Vagina (tissue), 2 donors: ENCODE results near the gene ONECUT3. TPM values are rescaled to one million over a fixed set of nuclear protein-coding genes. Genes with fewer than 3 reads are reported as not detected.

Experiments used
- DNase-seq, 2 donors: peaks; one replicate each; pipeline ENCODE4 v3.0.0-alpha.2; 2017; ENCODE audit errors: extremely low spot score in 2 of 2
- H3K27ac ChIP-seq: fragments of 200-600 bp; sonication (generic); one replicate; pipeline ENCODE4 v1.5.1; 2019
- H3K27me3 ChIP-seq: fragments of 200-600 bp; sonication (generic); one replicate; pipeline ENCODE4 v1.5.1; 2019
- H3K36me3 ChIP-seq, 2 donors: fragments of 200-600 bp; sonication (generic); one replicate each; pipeline ENCODE4 v1.5.1; 2017 to 2019
- H3K4me1 ChIP-seq: fragments of 200-600 bp; sonication (generic); one replicate; pipeline ENCODE4 v1.5.1; 2019
- H3K4me3 ChIP-seq, 2 donors: fragments of 200-600 bp; sonication (generic); 1 replicate in 1 of 2; 2 replicates in 1 of 2; pipeline ENCODE4 v1.5.1; 2016 to 2019
- H3K9me3 ChIP-seq: fragments of 200-600 bp; sonication (generic); one replicate; pipeline ENCODE4 v1.5.1; 2019
- POLR2A ChIP-seq, 2 donors: fragments of 450-650 bp; IDR thresholded peaks; one replicate each; pipeline ENCODE4 v1.6.1; 2017; ENCODE audit warnings: antibody characterized with exemption in 2 of 2, mild to moderate bottlenecking in 2 of 2, moderate library complexity in 2 of 2
- POLR2AphosphoS5 ChIP-seq, 2 donors: sonication (generic); formaldehyde crosslinking; IDR thresholded peaks; one replicate each; pipeline ENCODE4 v1.9.0; 2017; ENCODE audit warnings: antibody characterized with exemption in 2 of 2, mild to moderate bottlenecking in 2 of 2, low read depth in 1 of 2; ENCODE audit not compliant: insufficient read depth in 1 of 2
- intact Hi-C: fragments of 100-400 bp; cut with DNase I; formaldehyde crosslinking; loops from one replicate; pipeline ENCODE4 v1.15.1; 2023
- total RNA-seq: library from RNA; depleted of rRNA; stranded (reverse); fragments of >200 nt; gene quantifications from one replicate; pipeline ENCODE4 v1.2.3, GENCODE V29; 2016
- TF ChIP-seq, protein P1 (sequence below), 3 experiments: fragments of 450-650 bp in 2 of 3; fragments of 200-600 bp in 1 of 3; sonication (generic) in 1 of 3; IDR thresholded peaks; one replicate each; pipeline ENCODE4 v1.5.1; 2017 to 2019; ENCODE audit warnings: antibody characterized with exemption in 3 of 3, mild to moderate bottlenecking in 2 of 3, moderate library complexity in 2 of 3

The ONECUT3 gene
- total RNA-seq, 1 donor from 2014 or later, result not detected

DNA sequence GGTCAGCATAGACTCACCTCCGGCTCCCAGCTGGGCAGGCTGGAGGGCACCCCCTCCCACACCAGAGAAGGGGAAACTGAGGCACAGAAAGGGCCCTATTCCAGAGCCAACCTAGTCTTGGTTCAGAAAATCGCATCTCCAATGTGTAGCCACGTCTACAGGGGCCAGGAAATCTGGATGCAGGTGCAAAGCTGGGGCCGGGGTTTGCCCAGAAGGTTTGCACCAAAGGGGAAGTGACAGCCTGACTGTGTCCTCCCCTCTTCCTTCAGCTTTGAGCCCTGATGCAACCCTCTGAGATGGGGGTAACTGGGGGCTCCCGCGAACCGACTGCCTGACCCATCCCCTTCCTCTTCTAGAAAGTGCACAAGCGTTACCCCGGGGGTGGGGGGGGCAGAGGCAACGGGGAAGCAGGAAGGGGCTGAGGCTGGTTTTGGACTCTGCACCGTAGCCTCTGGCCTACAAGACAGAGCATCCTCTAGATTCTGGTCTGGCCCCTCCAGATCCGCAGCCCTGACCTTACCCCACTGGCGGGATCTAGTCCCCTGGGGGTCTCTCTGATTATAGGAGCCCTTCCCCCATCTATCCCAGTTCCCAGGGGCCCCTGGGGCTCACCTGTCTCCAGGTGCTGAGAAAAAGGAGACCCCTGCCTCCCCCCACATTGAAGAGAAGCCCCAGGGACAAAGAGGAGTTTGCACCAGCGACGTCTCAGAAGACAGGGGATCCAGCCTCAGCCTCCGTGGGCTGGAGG is 1.1 kb upstream of the ONECUT3 start:
- intact Hi-C loops, result no loop called here
- Histone ChIP-seq H3K4me1 (peaks cover 41% of the 10 kb centered on the region), H3K27ac (no peak overlapping the region), H3K4me3 (no peak overlapping the region), H3K27me3 (peaks cover 45% of the 10 kb centered on the region), H3K36me3 (no peaks in the 10 kb centered on the region), H3K9me3 (no peaks in the 10 kb centered on the region)
- TF ChIP-seq POLR2A (IDR thresholded peaks at IDR 0.05) (no peak), POLR2AphosphoS5 (IDR thresholded peaks at IDR 0.05; ENCODE audit: insufficient read depth in 1 of 2, low read depth in 1 of 2) (no peak)
- TF ChIP-seq, protein P1, sequence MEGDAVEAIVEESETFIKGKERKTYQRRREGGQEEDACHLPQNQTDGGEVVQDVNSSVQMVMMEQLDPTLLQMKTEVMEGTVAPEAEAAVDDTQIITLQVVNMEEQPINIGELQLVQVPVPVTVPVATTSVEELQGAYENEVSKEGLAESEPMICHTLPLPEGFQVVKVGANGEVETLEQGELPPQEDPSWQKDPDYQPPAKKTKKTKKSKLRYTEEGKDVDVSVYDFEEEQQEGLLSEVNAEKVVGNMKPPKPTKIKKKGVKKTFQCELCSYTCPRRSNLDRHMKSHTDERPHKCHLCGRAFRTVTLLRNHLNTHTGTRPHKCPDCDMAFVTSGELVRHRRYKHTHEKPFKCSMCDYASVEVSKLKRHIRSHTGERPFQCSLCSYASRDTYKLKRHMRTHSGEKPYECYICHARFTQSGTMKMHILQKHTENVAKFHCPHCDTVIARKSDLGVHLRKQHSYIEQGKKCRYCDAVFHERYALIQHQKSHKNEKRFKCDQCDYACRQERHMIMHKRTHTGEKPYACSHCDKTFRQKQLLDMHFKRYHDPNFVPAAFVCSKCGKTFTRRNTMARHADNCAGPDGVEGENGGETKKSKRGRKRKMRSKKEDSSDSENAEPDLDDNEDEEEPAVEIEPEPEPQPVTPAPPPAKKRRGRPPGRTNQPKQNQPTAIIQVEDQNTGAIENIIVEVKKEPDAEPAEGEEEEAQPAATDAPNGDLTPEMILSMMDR (IDR thresholded peaks at IDR 0.05), result no peak
- DNase-seq, result no peak

DNA sequence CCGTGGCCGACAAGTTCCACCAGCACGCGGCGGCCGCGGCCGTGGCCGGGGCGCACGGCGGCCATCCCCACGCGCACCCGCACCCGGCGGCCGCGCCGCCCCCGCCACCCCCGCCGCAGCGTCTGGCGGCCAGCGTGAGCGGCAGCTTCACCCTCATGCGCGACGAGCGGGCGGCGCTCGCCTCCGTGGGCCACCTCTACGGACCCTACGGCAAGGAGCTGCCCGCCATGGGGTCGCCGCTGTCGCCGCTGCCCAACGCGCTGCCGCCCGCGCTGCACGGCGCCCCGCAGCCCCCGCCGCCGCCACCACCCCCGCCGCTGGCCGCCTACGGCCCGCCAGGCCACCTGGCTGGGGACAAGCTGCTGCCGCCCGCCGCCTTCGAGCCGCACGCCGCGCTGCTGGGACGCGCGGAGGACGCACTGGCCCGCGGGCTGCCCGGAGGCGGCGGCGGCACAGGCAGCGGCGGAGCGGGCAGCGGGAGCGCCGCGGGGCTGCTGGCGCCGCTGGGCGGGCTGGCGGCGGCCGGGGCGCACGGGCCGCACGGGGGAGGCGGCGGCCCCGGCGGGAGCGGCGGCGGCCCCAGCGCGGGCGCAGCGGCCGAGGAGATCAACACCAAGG is 821 bp downstream of the ONECUT3 start:
- H3K27ac ChIP-seq, result no peak overlapping the region
- H3K9me3 ChIP-seq, result no peaks in the 10 kb centered on the region
- TF ChIP-seq POLR2AphosphoS5 (IDR thresholded peaks at IDR 0.05; ENCODE audit: insufficient read depth in 1 of 2, low read depth in 1 of 2) (no peak), POLR2A (IDR thresholded peaks at IDR 0.05) (no peak)
- TF ChIP-seq, protein P1 (IDR thresholded peaks at IDR 0.05), result no peak
- no peaks in the 10 kb centered on the region for H3K36me3 ChIP-seq
- intact Hi-C loops, result no loop called here
- no peak for DNase-seq
- peaks cover 34% of the 10 kb centered on the region for H3K4me1 ChIP-seq
- H3K4me3 ChIP-seq, result no peak overlapping the region
- peaks cover 36% of the 10 kb centered on the region for H3K27me3 ChIP-seq

DNA sequence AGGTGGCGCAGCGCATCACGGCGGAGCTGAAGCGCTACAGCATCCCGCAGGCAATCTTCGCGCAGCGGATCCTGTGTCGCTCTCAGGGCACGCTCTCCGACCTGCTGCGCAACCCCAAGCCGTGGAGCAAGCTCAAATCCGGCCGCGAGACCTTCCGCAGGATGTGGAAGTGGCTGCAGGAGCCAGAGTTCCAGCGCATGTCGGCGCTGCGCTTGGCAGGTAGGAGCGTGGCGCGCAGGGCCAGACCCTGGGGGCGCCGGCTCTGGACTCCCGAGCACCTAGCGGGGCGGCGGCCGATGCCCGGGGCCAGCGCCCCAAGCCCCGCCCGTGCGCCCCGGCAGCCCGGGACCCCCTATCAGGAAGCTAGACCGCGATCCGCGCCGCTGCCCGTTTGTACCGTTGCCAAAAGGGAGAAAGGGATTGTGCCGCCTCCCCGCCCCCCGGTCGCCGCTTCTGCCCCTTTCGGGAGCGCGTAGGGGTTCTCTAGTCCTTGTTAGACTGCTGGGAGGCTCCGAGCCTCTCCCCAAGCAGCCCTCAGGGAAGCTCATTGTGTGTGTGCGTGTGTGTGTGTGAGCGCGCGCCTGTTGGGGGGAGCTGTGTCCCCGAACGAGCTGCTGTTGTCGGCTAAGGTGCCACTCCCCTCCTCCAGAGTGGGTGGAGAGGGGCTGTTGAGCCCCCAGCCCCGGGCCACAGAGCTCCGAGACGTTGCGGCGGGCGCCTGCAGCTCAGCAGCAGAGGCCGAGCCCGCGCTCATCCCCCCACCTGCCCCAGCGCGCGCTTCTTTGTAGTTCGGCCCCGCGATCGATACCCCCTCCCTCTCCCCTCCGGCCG is 1.5 kb downstream of the ONECUT3 start:
- intact Hi-C loops, result no loop called here
- H3K4me3 ChIP-seq, result no peak overlapping the region
- no peaks in the 10 kb centered on the region for H3K36me3 ChIP-seq
- no peak for TF ChIP-seq POLR2AphosphoS5 (IDR thresholded peaks at IDR 0.05; ENCODE audit: insufficient read depth in 1 of 2, low read depth in 1 of 2)
- no peak for TF ChIP-seq POLR2A (IDR thresholded peaks at IDR 0.05)
- TF ChIP-seq, protein P1 (IDR thresholded peaks at IDR 0.05), result no peak
- no peak overlapping the region for H3K27ac ChIP-seq
- no peaks in the 10 kb centered on the region for H3K9me3 ChIP-seq
- H3K4me1 ChIP-seq, result peaks cover 26% of the 10 kb centered on the region
- DNase-seq, result no peak
- peaks cover 28% of the 10 kb centered on the region for H3K27me3 ChIP-seq

DNA sequence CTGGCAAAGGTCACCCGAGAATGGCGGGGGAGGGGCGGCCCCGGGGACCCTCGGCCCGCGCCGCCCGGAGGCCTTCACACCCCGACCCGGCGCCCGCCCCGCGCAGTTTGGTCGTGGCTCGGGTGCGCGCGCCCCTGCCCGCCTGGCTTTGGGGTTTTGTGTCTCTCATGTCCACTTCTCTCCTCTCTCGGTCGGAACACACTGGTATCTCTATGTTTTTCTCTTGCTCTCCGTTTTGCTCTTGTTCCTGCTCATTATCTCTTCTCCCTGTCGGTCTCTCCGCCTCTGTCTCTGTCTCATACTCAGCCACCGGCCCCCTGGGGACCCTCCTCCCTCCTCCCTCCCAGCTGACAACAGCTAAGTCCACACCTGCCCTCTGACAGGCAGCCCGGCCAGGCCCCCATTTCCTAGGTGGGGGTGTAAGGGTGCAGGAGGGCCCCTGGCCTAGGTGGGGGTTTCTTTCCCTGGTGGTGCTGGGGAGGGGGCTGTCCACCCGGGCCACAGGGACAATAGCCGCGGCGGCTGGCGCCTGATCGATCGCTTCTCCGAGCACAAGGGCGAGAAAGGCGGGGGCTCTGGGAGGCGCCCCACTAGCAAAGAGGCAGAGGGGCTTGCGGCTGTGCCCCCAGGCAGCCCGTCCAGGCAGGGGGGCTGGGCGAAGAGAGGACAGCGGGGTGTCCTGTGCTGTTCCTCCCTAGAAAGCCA is 2.3 kb downstream of the ONECUT3 start:
- no peak for DNase-seq
- Histone ChIP-seq H3K27me3 (peaks cover 21% of the 10 kb centered on the region), H3K4me3 (no peak overlapping the region), H3K36me3 (no peaks in the 10 kb centered on the region), H3K27ac (no peak overlapping the region), H3K4me1 (peaks cover 21% of the 10 kb centered on the region), H3K9me3 (no peaks in the 10 kb centered on the region)
- intact Hi-C loops, result no loop called here
- TF ChIP-seq, protein P1 (IDR thresholded peaks at IDR 0.05), result no peak
- no peak for TF ChIP-seq POLR2A (IDR thresholded peaks at IDR 0.05)
- no peak for TF ChIP-seq POLR2AphosphoS5 (IDR thresholded peaks at IDR 0.05; ENCODE audit: insufficient read depth in 1 of 2, low read depth in 1 of 2)
